K562 (cell line): ENCODE measurements around the gene TRAPPC4. TPM values are rescaled to one million over a fixed set of nuclear protein-coding genes. Genes with fewer than 3 reads are reported as not detected.
A peak's percentile ranks its signal among the peaks of the same experiment; 100 is the strongest.

Experiments used
- BRF1 ChIP-seq: IDR thresholded peaks from 3 replicates; pipeline ENCODE4 v1.6.1; 2011; ENCODE audit warnings: borderline replicate concordance, mild to moderate bottlenecking; ENCODE audit not compliant: insufficient read length; ENCODE audit errors: extremely low read depth
- CREB1 ChIP-seq, 2 experiments: sonication (generic) in 1 of 2; formaldehyde crosslinking in 1 of 2; IDR thresholded peaks; 2 replicates each; pipeline versions ENCODE4 v1.6.1 to v1.8.0; 2012 to 2022; ENCODE audit warnings: inconsistent platforms in 1 of 2, mild to moderate bottlenecking in 1 of 2, missing genetic modification reagents in 1 of 2, moderate library complexity in 1 of 2
- HDAC6 ChIP-seq: IDR thresholded peaks from 2 replicates; pipeline ENCODE4 v1.6.1; 2012; ENCODE audit warnings: low read depth, mild to moderate bottlenecking, control low read depth, inconsistent platforms, low read length, moderate library complexity
- NR1H2 ChIP-seq: sonication (generic); formaldehyde crosslinking; IDR thresholded peaks from 2 replicates; pipeline ENCODE4 v1.4.0; 2020; ENCODE audit warnings: mild to moderate bottlenecking, missing genetic modification reagents
- PHB2 ChIP-seq: fragments of 450-650 bp; IDR thresholded peaks from 2 replicates; pipeline ENCODE4 v1.6.1; 2017; ENCODE audit warnings: low read depth
- SMARCE1 ChIP-seq: fragments of 450-650 bp; IDR thresholded peaks from 2 replicates; pipeline ENCODE4 v1.7.1; 2016; ENCODE audit warnings: mild to moderate bottlenecking
- SNRNP70 ChIP-seq: fragments of 200-400 bp; formaldehyde crosslinking; optimal IDR thresholded peaks from 2 replicates; pipeline ENCODE3; 2017; ENCODE audit warnings: low read depth, low read length
- SUPT5H ChIP-seq: fragments of 450-650 bp; IDR thresholded peaks from 2 replicates; pipeline ENCODE4 v1.6.1; 2016
- THAP12 ChIP-seq: fragments of 250-450 bp; sonication (Bioruptor Pico); IDR thresholded peaks from 2 replicates; pipeline ENCODE4 v1.9.0; 2021; ENCODE audit warnings: mild to moderate bottlenecking, inconsistent platforms
- polyA plus RNA-seq, 8 experiments: library from polyadenylated mRNA; depleted of rRNA in 4 of 8; stranded (reverse) in 5 of 8; unstranded in 3 of 8; fragments of >200 nt; fragmentation: Nextera tagmentation in 2 of 8; fragmentation: Illumina TruSeq in 1 of 8; extraction: Ambion mirVana in 2 of 8; extraction: Trizol in 1 of 8; gene quantifications; 2 replicates each; pipeline versions ENCODE4 v1.2.1 to v1.2.3, GENCODE V29; 2011 to 2014; ENCODE audit warnings: inconsistent platforms in 1 of 8, missing spikeins in 1 of 8
- total RNA-seq, 7 experiments: library from RNA; depleted of rRNA in 6 of 7; stranded (reverse); fragments of >200 nt in 6 of 7; fragmentation: Illumina TruSeq in 2 of 7; extraction: Trizol in 2 of 7; gene quantifications; 2 replicates each; pipeline versions ENCODE4 v1.2.1 to v1.2.3, GENCODE V29; 2011 to 2021; ENCODE audit warnings: low replicate concordance in 1 of 7
- TF ChIP-seq, protein P1 (sequence below), 2 experiments: fragments of 450-650 bp in 1 of 2; sonication (generic) in 1 of 2; formaldehyde crosslinking in 1 of 2; IDR thresholded peaks; 2 replicates each; pipeline versions ENCODE4 v1.7.1 to v1.9.0; 2016 to 2022; ENCODE audit warnings: inconsistent platforms in 1 of 2, mild to moderate bottlenecking in 1 of 2, missing genetic modification reagents in 1 of 2
- TF ChIP-seq, protein P2 (sequence below): IDR thresholded peaks from 2 replicates; pipeline ENCODE4 v1.6.1; 2011; ENCODE audit not compliant: insufficient read length; ENCODE audit errors: extremely low read depth

TRAPPC4 gene
- total and polyA plus RNA-seq, 9 of the 15 experiments (the other 6 are each of a cell fraction or from before 2014, with no cell fraction given): 121 to 524 (median 142) TPM

- TF ChIP-seq, protein P1, sequence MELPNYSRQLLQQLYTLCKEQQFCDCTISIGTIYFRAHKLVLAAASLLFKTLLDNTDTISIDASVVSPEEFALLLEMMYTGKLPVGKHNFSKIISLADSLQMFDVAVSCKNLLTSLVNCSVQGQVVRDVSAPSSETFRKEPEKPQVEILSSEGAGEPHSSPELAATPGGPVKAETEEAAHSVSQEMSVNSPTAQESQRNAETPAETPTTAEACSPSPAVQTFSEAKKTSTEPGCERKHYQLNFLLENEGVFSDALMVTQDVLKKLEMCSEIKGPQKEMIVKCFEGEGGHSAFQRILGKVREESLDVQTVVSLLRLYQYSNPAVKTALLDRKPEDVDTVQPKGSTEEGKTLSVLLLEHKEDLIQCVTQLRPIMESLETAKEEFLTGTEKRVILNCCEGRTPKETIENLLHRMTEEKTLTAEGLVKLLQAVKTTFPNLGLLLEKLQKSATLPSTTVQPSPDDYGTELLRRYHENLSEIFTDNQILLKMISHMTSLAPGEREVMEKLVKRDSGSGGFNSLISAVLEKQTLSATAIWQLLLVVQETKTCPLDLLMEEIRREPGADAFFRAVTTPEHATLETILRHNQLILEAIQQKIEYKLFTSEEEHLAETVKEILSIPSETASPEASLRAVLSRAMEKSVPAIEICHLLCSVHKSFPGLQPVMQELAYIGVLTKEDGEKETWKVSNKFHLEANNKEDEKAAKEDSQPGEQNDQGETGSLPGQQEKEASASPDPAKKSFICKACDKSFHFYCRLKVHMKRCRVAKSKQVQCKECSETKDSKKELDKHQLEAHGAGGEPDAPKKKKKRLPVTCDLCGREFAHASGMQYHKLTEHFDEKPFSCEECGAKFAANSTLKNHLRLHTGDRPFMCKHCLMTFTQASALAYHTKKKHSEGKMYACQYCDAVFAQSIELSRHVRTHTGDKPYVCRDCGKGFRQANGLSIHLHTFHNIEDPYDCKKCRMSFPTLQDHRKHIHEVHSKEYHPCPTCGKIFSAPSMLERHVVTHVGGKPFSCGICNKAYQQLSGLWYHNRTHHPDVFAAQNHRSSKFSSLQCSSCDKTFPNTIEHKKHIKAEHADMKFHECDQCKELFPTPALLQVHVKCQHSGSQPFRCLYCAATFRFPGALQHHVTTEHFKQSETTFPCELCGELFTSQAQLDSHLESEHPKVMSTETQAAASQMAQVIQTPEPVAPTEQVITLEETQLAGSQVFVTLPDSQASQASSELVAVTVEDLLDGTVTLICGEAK (IDR thresholded peaks at IDR 0.05): peak; percentile 86
- TF ChIP-seq, protein P1 (CRISPR knock-in tag; IDR thresholded peaks at IDR 0.05): no peak
- peak; percentile 81 for TF ChIP-seq CREB1 (IDR thresholded peaks at IDR 0.05)
- peak; percentile 88 for TF ChIP-seq CREB1 (CRISPR knock-in tag; IDR thresholded peaks at IDR 0.05)
- TF ChIP-seq SUPT5H: peak; percentile 78
- TF ChIP-seq BRF1: no peak
- no peak for TF ChIP-seq SNRNP70
- no peak for TF ChIP-seq PHB2
- TF ChIP-seq SMARCE1: peak; percentile 29; the same call in 1 of the 2 replicates
- TF ChIP-seq NR1H2: no peak
- TF ChIP-seq THAP12 (CRISPR knock-in tag): peak; percentile 93
- TF ChIP-seq HDAC6: no peak
- TF ChIP-seq, protein P2, sequence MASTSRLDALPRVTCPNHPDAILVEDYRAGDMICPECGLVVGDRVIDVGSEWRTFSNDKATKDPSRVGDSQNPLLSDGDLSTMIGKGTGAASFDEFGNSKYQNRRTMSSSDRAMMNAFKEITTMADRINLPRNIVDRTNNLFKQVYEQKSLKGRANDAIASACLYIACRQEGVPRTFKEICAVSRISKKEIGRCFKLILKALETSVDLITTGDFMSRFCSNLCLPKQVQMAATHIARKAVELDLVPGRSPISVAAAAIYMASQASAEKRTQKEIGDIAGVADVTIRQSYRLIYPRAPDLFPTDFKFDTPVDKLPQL: no peak
Observed at GRCh38 chr11:119057000-119057769, 38.6 kb downstream of the TRAPPC4 start, which contains the start of gene HYOU1 (continued).
